H9 (cell line): Measurements from ENCODE around the gene UTP11. TPM values are rescaled to one million over a fixed set of nuclear protein-coding genes. Genes with fewer than 3 reads are reported as not detected.

Source experiments
- DNase-seq: peaks from one replicate; pipeline ENCODE4 v3.0.0-alpha.2; 2017
- H2AFZ ChIP-seq: one replicate; pipeline ENCODE4 v1.6.1; 2013; ENCODE audit warnings: mild to moderate bottlenecking, low read length, control low read depth, moderate library complexity
- H2AK5ac ChIP-seq: 2 replicates; pipeline ENCODE4 v1.6.1; 2013; ENCODE audit warnings: low read length, control low read depth, mixed read lengths; ENCODE audit not compliant: insufficient read length
- H2BK120ac ChIP-seq: one replicate; pipeline ENCODE4 v1.6.1; 2013; ENCODE audit warnings: low read depth, mild to moderate bottlenecking, low read length, control low read depth, inconsistent platforms; ENCODE audit not compliant: poor library complexity, severe bottlenecking
- H2BK12ac ChIP-seq: 2 replicates; pipeline ENCODE4 v1.6.1; 2013; ENCODE audit warnings: low read length, control low read depth, mixed read lengths, low read depth; ENCODE audit not compliant: insufficient read length
- H2BK15ac ChIP-seq: 2 replicates; pipeline ENCODE4 v1.6.1; 2013; ENCODE audit warnings: low read depth, low read length, control low read depth
- H2BK20ac ChIP-seq: one replicate; pipeline ENCODE4 v1.6.1; 2013; ENCODE audit warnings: low read depth, mild to moderate bottlenecking, low read length, control low read depth, inconsistent platforms; ENCODE audit not compliant: poor library complexity, severe bottlenecking
- H2BK5ac ChIP-seq: 2 replicates; pipeline ENCODE4 v1.6.1; 2013; ENCODE audit warnings: low read length, control low read depth, mixed read lengths; ENCODE audit not compliant: insufficient read length
- H3K14ac ChIP-seq: 2 replicates; pipeline ENCODE4 v1.6.1; 2013; ENCODE audit warnings: low read length, control low read depth; ENCODE audit not compliant: insufficient read depth
- H3K18ac ChIP-seq: 2 replicates; pipeline ENCODE4 v1.6.1; 2013; ENCODE audit warnings: low read depth, mild to moderate bottlenecking, mixed read lengths, low read length, control low read depth; ENCODE audit not compliant: insufficient read length
- H3K23ac ChIP-seq: 2 replicates; pipeline ENCODE4 v1.6.1; 2013; ENCODE audit warnings: low read length, control low read depth, mixed read lengths, low read depth; ENCODE audit not compliant: insufficient read length
- H3K23me2 ChIP-seq: 2 replicates; pipeline ENCODE4 v1.6.1; 2013; ENCODE audit warnings: low read depth, mild to moderate bottlenecking, mixed read lengths, low read length, control low read depth; ENCODE audit not compliant: insufficient read length, poor library complexity, severe bottlenecking
- H3K27ac ChIP-seq: 2 replicates; pipeline ENCODE4 v1.5.1; 2013; ENCODE audit warnings: low read length, control low read depth, mixed read lengths, low read depth; ENCODE audit not compliant: insufficient read length
- H3K27me3 ChIP-seq: 2 replicates; pipeline ENCODE4 v1.6.1; 2013; ENCODE audit warnings: low read length, control low read depth, inconsistent platforms; ENCODE audit not compliant: insufficient read depth
- H3K4ac ChIP-seq: 2 replicates; pipeline ENCODE4 v1.6.1; 2013; ENCODE audit warnings: low read depth, mild to moderate bottlenecking, control low read depth, inconsistent platforms, low read length, moderate library complexity
- H3K4me1 ChIP-seq: 2 replicates; pipeline ENCODE4 v1.6.1; 2013; ENCODE audit warnings: low read length, control low read depth, inconsistent platforms; ENCODE audit not compliant: insufficient read depth
- H3K4me2 ChIP-seq: 2 replicates; pipeline ENCODE4 v1.6.1; 2013; ENCODE audit warnings: low read length, control low read depth, mixed read lengths; ENCODE audit not compliant: insufficient read length, insufficient read depth
- H3K56ac ChIP-seq: 2 replicates; pipeline ENCODE4 v1.6.1; 2013; ENCODE audit warnings: low read depth, mild to moderate bottlenecking, mixed read lengths, low read length, control low read depth; ENCODE audit not compliant: insufficient read length
- H3K79me1 ChIP-seq: 2 replicates; pipeline ENCODE4 v1.6.1; 2013; ENCODE audit warnings: low read depth, mild to moderate bottlenecking, moderate library complexity, low read length, control low read depth, inconsistent platforms; ENCODE audit not compliant: insufficient read depth, poor library complexity, severe bottlenecking
- H3K79me2 ChIP-seq: 2 replicates; pipeline ENCODE4 v1.6.1; 2013; ENCODE audit warnings: low read length, control low read depth, inconsistent platforms; ENCODE audit not compliant: insufficient read depth
- H3K9ac ChIP-seq: 2 replicates; pipeline ENCODE4 v1.6.1; 2013; ENCODE audit warnings: low read length, control low read depth, mixed read lengths; ENCODE audit not compliant: insufficient read length; ENCODE audit errors: extremely low read depth
- H3K9me3 ChIP-seq: one replicate; pipeline ENCODE4 v1.6.1; 2013; ENCODE audit warnings: low read depth, low read length, inconsistent platforms; ENCODE audit not compliant: control insufficient read depth
- H3T11ph ChIP-seq: one replicate; pipeline ENCODE4 v1.6.1; 2013; ENCODE audit warnings: mild to moderate bottlenecking, low read length, control low read depth, inconsistent platforms
- H4K20me1 ChIP-seq: one replicate; pipeline ENCODE4 v1.6.1; 2013; ENCODE audit not compliant: control insufficient read depth, insufficient read length, insufficient read depth
- H4K5ac ChIP-seq: 2 replicates; pipeline ENCODE4 v1.6.1; 2013; ENCODE audit warnings: low read depth, mild to moderate bottlenecking, mixed read lengths, low read length, control low read depth; ENCODE audit not compliant: insufficient read length
- H4K8ac ChIP-seq: replicated peaks from 2 replicates; pipeline ENCODE4 v1.6.1; 2013; ENCODE audit warnings: low read length, control low read depth, mixed read lengths, low read depth; ENCODE audit not compliant: insufficient read length
- H4K91ac ChIP-seq: 2 replicates; pipeline ENCODE4 v1.6.1; 2013; ENCODE audit warnings: low read depth, mild to moderate bottlenecking, moderate library complexity, mixed read lengths, low read length, control low read depth; ENCODE audit not compliant: insufficient read length
- H3K27ac Mint-ChIP-seq, 3 experiments: 2 replicates in 2 of 3; 3 replicates in 1 of 3; pipeline ENCODE4 v1.8.0; 2020 to 2021; ENCODE audit warnings: mixed read lengths in 3 of 3, mild to moderate bottlenecking in 1 of 3, moderate library complexity in 1 of 3
- H3K27me3 Mint-ChIP-seq: 2 replicates; pipeline ENCODE4 v1.8.0; 2021; ENCODE audit warnings: low read depth, mild to moderate bottlenecking, moderate library complexity, mixed read lengths
- H3K36me3 Mint-ChIP-seq, 3 experiments: 2 replicates in 2 of 3; 3 replicates in 1 of 3; pipeline ENCODE4 v1.8.0; 2020 to 2021; ENCODE audit warnings: low read depth in 3 of 3, mixed read lengths in 3 of 3; ENCODE audit not compliant: insufficient read depth in 1 of 3
- H3K4me1 Mint-ChIP-seq, 2 experiments: 2 replicates each; pipeline ENCODE4 v1.8.0; 2020; ENCODE audit warnings: mixed read lengths in 2 of 2
- H3K4me3 Mint-ChIP-seq, 2 experiments: 2 replicates in 1 of 2; 3 replicates in 1 of 2; pipeline ENCODE4 v1.8.0; 2020 to 2021; ENCODE audit warnings: mild to moderate bottlenecking in 2 of 2, mixed read lengths in 2 of 2, moderate library complexity in 1 of 2
- H3K9me3 Mint-ChIP-seq, 2 experiments: 2 replicates in 1 of 2; 3 replicates in 1 of 2; pipeline ENCODE4 v1.8.0; 2020; ENCODE audit warnings: mild to moderate bottlenecking in 2 of 2, mixed read lengths in 2 of 2, moderate library complexity in 1 of 2
- WGBS: extraction: QIAGEN DNeasy Blood & Tissue Kit; methylation state at CpG from one replicate; pipeline ENCODE4 v1.1.7; 2013; ENCODE audit warnings: missing lambda C conversion rate, low lambda C conversion rate, mixed read lengths; ENCODE audit not compliant: insufficient read length; ENCODE audit errors: extremely low coverage; 5-methylcytosine and 5-hydroxymethylcytosine counted together
- total RNA-seq: library from RNA; stranded (reverse); gene quantifications from 2 replicates; pipeline ENCODE4 v1.2.1, GENCODE V29; 2021
- TF ChIP-seq, protein P1 (sequence below): fragments of 200-600 bp; sonication (generic); conservative IDR thresholded peaks from 3 replicates; pipeline ENCODE4 v1.8.0; 2021; ENCODE audit warnings: antibody characterized with exemption, mild to moderate bottlenecking

The UTP11 gene
- total RNA-seq, 1 experiment from 2014 or later, result 63.1 TPM

DNA sequence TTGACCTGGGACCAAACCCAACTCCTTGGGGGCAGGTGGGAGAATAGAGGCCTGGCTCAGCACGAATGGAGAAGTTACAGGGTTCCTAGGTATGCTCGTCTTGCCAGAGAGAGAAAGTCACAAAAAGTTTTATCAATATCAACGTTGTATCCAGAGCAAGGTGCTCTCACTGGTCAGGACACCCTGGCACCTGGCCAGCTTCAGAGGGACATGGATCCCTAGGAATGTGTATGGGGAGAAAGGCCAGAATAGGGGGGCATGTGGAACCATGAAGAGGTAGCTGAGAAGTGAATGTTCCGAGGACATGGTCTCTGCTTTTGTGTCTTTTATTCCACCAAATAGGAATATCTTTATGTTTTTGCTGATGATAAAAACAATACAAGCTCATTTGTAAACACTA is 43.4 kb downstream of the UTP11 start:
- Histone ChIP-seq H2BK15ac (no peak overlapping the region), H4K8ac (no peak overlapping the region), H3K4me2 (no peak overlapping the region), H3K4ac (no peak overlapping the region), H2AK5ac (no peak overlapping the region), H3K27ac (no peak overlapping the region), H3K79me2 (no peaks in the 10 kb centered on the region; the same call in 1 of the 2 replicates), H4K91ac (no peak overlapping the region), H3K56ac (no peak overlapping the region), H3K79me1 (no peaks in the 10 kb centered on the region), H2BK20ac (no peak overlapping the region), H2BK5ac (no peak overlapping the region), H3K18ac (no peak overlapping the region), H2BK12ac (no peak overlapping the region), H3K9me3 (no peaks in the 10 kb centered on the region), H3K14ac (no peak overlapping the region), H4K5ac (no peak overlapping the region), H3T11ph (no peak overlapping the region), H2BK120ac (no peak overlapping the region), H3K27me3 (no peaks in the 10 kb centered on the region), H3K23ac (no peak overlapping the region), H3K4me1 (peaks cover 7% of the 10 kb centered on the region; the same call in 1 of the 2 replicates), H3K23me2 (no peaks in the 10 kb centered on the region), H2AFZ (no peak overlapping the region), H4K20me1 (no peaks in the 10 kb centered on the region), H3K9ac (no peak overlapping the region)
- Mint-ChIP-seq H3K27ac (no peak overlapping the region), H3K36me3 (peaks cover 0 to 1% (median 0%) of the 10 kb centered on the region in 3 experiments; a peak in 3 of 7 replicates), H3K4me1 (peaks cover 45 to 50% of the 10 kb centered on the region in 2 experiments), H3K4me3 (no peak overlapping the region), H3K9me3 (peaks cover 0 to under 1% of the 10 kb centered on the region in 2 experiments; a peak in 1 of 5 replicates), H3K27me3 (peaks cover 2% of the 10 kb centered on the region; the same call in 1 of the 2 replicates)
- TF ChIP-seq, protein P1, sequence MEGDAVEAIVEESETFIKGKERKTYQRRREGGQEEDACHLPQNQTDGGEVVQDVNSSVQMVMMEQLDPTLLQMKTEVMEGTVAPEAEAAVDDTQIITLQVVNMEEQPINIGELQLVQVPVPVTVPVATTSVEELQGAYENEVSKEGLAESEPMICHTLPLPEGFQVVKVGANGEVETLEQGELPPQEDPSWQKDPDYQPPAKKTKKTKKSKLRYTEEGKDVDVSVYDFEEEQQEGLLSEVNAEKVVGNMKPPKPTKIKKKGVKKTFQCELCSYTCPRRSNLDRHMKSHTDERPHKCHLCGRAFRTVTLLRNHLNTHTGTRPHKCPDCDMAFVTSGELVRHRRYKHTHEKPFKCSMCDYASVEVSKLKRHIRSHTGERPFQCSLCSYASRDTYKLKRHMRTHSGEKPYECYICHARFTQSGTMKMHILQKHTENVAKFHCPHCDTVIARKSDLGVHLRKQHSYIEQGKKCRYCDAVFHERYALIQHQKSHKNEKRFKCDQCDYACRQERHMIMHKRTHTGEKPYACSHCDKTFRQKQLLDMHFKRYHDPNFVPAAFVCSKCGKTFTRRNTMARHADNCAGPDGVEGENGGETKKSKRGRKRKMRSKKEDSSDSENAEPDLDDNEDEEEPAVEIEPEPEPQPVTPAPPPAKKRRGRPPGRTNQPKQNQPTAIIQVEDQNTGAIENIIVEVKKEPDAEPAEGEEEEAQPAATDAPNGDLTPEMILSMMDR, result no peak
- DNase-seq, result no peak
- WGBS, result no CpG with 5 or more reads among the region's 4 CpGs
